Activated CD4-positive, alpha-beta memory T cell treated with anti-CD3 and anti-CD28 coated beads, Interleukin-2, amount 10 ng/mL, durations not matched to agents 7 days and 5 days (primary cell): Measurements from ENCODE around the gene SBNO2. TPM values are rescaled to one million over a fixed set of nuclear protein-coding genes. Genes with fewer than 3 reads are reported as not detected.

ENCODE experiments used
- CTCF ChIA-PET: fragments of 350-600 bp; sonication (Branson Sonifier 250); formaldehyde crosslinking; loops from one replicate; lab custom pipeline; 2021; ENCODE audit warnings: antibody characterized with exemption, inconsistent platforms; lab: Charles Lee
- POLR2A ChIA-PET: fragments of 350-600 bp; sonication (Branson Sonifier 250); formaldehyde crosslinking; loops from one replicate; lab custom pipeline; 2021; ENCODE audit warnings: antibody characterized with exemption; lab: Charles Lee
- DNase-seq: peaks from one replicate; pipeline ENCODE4 v3.0.0-alpha.2; 2020
- H3K27ac Mint-ChIP-seq: one replicate; pipeline ENCODE4 v1.8.0; 2021; ENCODE audit warnings: mild to moderate bottlenecking, mixed read lengths
- H3K27me3 Mint-ChIP-seq: one replicate; pipeline ENCODE4 v1.8.0; 2021; ENCODE audit warnings: mixed read lengths
- H3K36me3 Mint-ChIP-seq: one replicate; pipeline ENCODE4 v1.8.0; 2021; ENCODE audit warnings: low read depth, mixed read lengths
- H3K4me1 Mint-ChIP-seq: one replicate; pipeline ENCODE4 v1.8.0; 2021; ENCODE audit warnings: mixed read lengths
- H3K4me3 Mint-ChIP-seq: one replicate; pipeline ENCODE4 v1.8.0; 2021; ENCODE audit warnings: mild to moderate bottlenecking, mixed read lengths
- H3K9me3 Mint-ChIP-seq: one replicate; pipeline ENCODE4 v1.8.0; 2021; ENCODE audit warnings: mixed read lengths
- total RNA-seq, 2 experiments: library from RNA; stranded (reverse); gene quantifications; one replicate each; pipeline ENCODE4 v1.2.3, GENCODE V29; 2021

SBNO2 gene
- total RNA-seq, 2 experiments from 2014 or later, result 94.4 to 98.2 TPM

GRCh38 chr19:1085053-1085658, 88.9 kb downstream of the SBNO2 start:
- CTCF ChIA-PET, result interaction anchor here (0.6 to 2.3 kb wide), 2 partner anchors 15 to 20 kb away, joined by 4 to 5 read pairs; no protein-coding TSS in a partner anchor
- H3K36me3 Mint-ChIP-seq, result peaks cover 57% of the 10 kb centered on the region
- POLR2A ChIA-PET, result interaction anchor here (1.2 to 17.5 kb wide), 8 partner anchors 9 to 184 kb away, joined by 4 to 334 read pairs (median 76); partner anchors contain the start of genes ABCA7, ARHGAP45, CIRBP and CNN2
- H3K4me1 Mint-ChIP-seq, result peaks cover 60% of the 10 kb centered on the region
- peak overlapping the region; percentile 54 for H3K27ac Mint-ChIP-seq
- DNase-seq, result no peak
- H3K9me3 Mint-ChIP-seq, result no peaks in the 10 kb centered on the region
- H3K27me3 Mint-ChIP-seq, result no peaks in the 10 kb centered on the region
- no peak overlapping the region for H3K4me3 Mint-ChIP-seq

DNA sequence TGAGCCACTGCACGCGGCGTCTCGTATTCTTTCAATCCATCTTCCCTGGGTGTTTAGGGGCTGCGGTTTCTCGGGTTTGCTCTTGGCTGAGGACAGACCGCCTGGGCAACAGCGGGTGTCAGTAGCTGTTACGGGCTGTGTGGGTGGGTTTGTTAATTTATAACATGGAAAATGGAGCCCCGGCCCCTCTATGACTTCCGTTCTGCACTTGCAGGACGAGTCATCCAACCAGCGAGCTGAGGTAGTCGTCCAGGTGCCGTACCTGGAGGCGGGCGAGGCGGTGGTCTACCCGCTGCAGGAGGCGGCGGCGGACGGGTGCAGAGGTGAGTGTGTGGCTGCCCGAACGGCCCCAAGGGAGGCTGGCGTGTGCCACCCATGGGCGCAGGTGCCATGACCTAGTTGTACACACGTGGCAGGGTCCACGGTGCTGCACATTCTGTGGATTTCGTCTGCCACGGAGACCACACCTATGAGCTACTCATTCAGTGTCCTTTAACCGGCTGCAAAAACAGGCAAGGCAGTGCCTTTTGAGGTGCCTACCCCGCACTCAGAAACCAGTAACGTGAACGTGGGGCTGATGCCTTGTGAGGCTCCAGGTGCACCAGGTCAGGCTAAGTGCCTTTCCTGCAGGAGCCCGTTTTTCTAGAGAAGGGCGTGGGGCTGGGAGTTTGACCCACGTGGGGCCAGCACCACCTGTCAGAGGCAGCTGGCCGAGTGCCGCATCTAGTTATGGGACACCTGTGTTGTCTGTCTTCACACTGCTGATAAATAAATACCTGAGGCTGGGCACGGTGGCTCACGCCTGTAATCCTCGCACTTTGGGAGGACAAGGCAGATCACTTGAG, 89.8 kb downstream of the SBNO2 start:
- no peak overlapping the region for H3K4me3 Mint-ChIP-seq
- no peak for DNase-seq
- H3K27me3 Mint-ChIP-seq, result no peaks in the 10 kb centered on the region
- CTCF ChIA-PET, result interaction anchor here (0.5 to 2.3 kb wide), 2 partner anchors 19 to 114 kb away, joined by 5 to 6 read pairs; no protein-coding TSS in a partner anchor
- peaks cover 67% of the 10 kb centered on the region for H3K4me1 Mint-ChIP-seq
- H3K9me3 Mint-ChIP-seq, result no peaks in the 10 kb centered on the region
- POLR2A ChIA-PET, result interaction anchor here (0.6 to 17.5 kb wide), 12 partner anchors 8 to 109 kb away, joined by 3 to 334 read pairs (median 14); partner anchors contain the start of genes ABCA7, ARHGAP45, CNN2 and GPX4
- H3K36me3 Mint-ChIP-seq, result peaks cover 66% of the 10 kb centered on the region
- peak overlapping the region; percentile 54 for H3K27ac Mint-ChIP-seq

- DNase-seq, result no peak
- H3K27me3 Mint-ChIP-seq, result no peaks in the 10 kb centered on the region
- peaks cover 64% of the 10 kb centered on the region for H3K4me1 Mint-ChIP-seq
- no peaks in the 10 kb centered on the region for H3K9me3 Mint-ChIP-seq
- CTCF ChIA-PET, result interaction anchor here (0.5 to 2.3 kb wide), 3 partner anchors 18 to 99 kb away, joined by 3 to 5 read pairs (median 3); no protein-coding TSS in a partner anchor
- H3K27ac Mint-ChIP-seq, result no peak overlapping the region
- POLR2A ChIA-PET, result interaction anchor here (0.7 to 17.5 kb wide), 12 partner anchors 4 to 62 kb away, joined by 3 to 334 read pairs (median 49); partner anchors contain the start of genes ABCA7, ARHGAP45, CNN2 and GPX4
- H3K36me3 Mint-ChIP-seq, result peaks cover 75% of the 10 kb centered on the region
- no peak overlapping the region for H3K4me3 Mint-ChIP-seq
These were observed 90.9 kb downstream of the SBNO2 start for GRCh38 chr19:1082928-1083816.

GRCh38 chr19:1082165-1082927, 91.7 kb downstream of the SBNO2 start:
- H3K27ac Mint-ChIP-seq, result peak overlapping the region; percentile 72
- H3K9me3 Mint-ChIP-seq, result no peaks in the 10 kb centered on the region
- POLR2A ChIA-PET, result interaction anchor here (1.0 to 17.5 kb wide), 12 partner anchors 5 to 159 kb away, joined by 3 to 334 read pairs (median 30); partner anchors contain the start of genes ABCA7, ARHGAP45, ATP5F1D and CNN2
- H3K36me3 Mint-ChIP-seq, result peaks cover 78% of the 10 kb centered on the region
- CTCF ChIA-PET, result interaction anchor here (0.5 to 1.6 kb wide), 3 partner anchors 18 to 100 kb away, joined by 3 read pairs; no protein-coding TSS in a partner anchor
- no peak overlapping the region for H3K4me3 Mint-ChIP-seq
- H3K27me3 Mint-ChIP-seq, result no peaks in the 10 kb centered on the region
- H3K4me1 Mint-ChIP-seq, result peaks cover 63% of the 10 kb centered on the region
- DNase-seq, result peak; percentile 92

- CTCF ChIA-PET, result interaction anchor here (0.8 to 2.1 kb wide), 3 partner anchors 15 to 19 kb away, joined by 3 to 12 read pairs (median 4); partner anchors contain the start of gene ARHGAP45
- Mint-ChIP-seq H3K4me3 (no peak overlapping the region), H3K27ac (peak overlapping the region; percentile 54), H3K27me3 (no peaks in the 10 kb centered on the region), H3K36me3 (peaks cover 82% of the 10 kb centered on the region), H3K4me1 (peaks cover 66% of the 10 kb centered on the region), H3K9me3 (no peaks in the 10 kb centered on the region)
- POLR2A ChIA-PET, result interaction anchor here (1.1 to 17.5 kb wide), 13 partner anchors 5 to 160 kb away, joined by 4 to 334 read pairs (median 16); partner anchors contain the start of genes ABCA7, ARHGAP45, ATP5F1D and CNN2
- DNase-seq, result no peak
These were observed 92.5 kb downstream of the SBNO2 start for GRCh38 chr19:1081301-1082164.

DNA sequence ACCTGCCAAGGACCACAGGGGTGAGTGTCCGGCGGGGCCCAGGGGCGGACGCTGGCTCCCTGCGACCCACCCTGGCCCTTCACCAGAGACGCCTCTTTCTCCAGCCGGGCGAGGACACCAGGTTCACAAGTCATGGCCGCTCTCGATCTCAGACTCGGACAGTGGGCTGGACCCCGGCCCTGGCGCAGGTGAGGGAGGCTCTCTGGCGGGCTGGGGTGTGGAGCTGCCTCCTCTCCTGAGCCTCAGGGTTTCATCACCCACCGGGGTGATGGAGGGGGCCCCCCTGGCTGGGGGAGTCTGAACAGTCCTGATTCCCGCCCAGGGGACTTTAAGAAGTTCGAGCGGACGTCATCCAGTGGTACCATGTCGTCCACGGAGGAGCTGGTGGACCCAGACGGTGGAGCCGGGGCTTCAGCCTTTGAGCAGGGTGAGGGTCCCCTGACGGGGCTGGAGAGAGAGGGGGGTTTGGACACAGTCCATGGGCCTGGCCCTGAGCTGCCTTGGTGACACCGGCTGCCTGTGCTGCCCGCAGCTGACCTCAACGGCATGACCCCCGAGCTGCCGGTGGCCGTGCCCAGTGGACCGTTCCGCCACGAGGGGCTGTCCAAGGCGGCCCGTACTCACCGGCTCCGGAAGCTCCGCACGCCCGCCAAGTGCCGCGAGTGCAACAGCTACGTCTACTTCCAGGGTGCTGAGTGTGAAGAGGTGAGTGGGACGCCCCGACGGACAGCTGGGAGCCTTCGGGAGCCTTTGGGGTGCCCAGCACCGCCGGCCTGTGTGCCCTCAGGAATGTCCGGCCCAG, 93.5 kb downstream of the SBNO2 start:
- no peaks in the 10 kb centered on the region for H3K9me3 Mint-ChIP-seq
- no peaks in the 10 kb centered on the region for H3K27me3 Mint-ChIP-seq
- no peak overlapping the region for H3K4me3 Mint-ChIP-seq
- CTCF ChIA-PET, result interaction anchor here (0.8 to 2.1 kb wide), 6 partner anchors 8 to 52 kb away, joined by 3 to 12 read pairs (median 4); partner anchors contain the start of gene ARHGAP45
- POLR2A ChIA-PET, result interaction anchor here (0.6 to 17.5 kb wide), 12 partner anchors 6 to 189 kb away, joined by 3 to 334 read pairs (median 12); partner anchors contain the start of genes ARHGAP45, CNN2, GPX4 and POLR2E
- peak overlapping the region; percentile 54 for H3K27ac Mint-ChIP-seq
- H3K36me3 Mint-ChIP-seq, result peaks cover 84% of the 10 kb centered on the region
- DNase-seq, result no peak
- peaks cover 70% of the 10 kb centered on the region for H3K4me1 Mint-ChIP-seq

DNA sequence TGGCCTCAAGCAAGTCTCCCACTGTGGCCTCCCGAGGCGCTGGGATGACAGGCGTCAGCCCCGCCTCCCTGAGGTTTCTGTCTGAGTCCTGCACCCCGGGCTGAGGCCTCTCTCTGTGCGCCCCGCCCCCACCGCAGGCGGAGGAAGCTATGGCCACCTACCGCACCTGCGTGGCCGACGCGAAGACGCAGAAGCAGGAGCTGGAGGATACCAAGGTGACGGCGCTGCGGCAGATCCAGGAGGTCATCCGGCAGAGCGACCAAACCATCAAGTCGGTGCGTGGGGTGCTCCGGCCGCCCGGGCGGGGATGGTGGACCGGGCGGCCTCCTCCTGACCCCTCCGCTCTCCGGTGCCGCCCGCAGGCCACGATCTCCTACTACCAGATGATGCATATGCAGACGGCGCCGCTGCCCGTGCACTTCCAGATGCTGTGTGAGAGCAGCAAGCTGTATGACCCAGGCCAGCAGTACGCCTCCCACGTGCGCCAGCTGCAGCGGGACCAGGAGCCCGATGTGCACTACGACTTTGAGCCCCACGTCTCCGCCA, 94.4 kb downstream of the SBNO2 start:
- H3K4me1 Mint-ChIP-seq, result peaks cover 66% of the 10 kb centered on the region

DNA sequence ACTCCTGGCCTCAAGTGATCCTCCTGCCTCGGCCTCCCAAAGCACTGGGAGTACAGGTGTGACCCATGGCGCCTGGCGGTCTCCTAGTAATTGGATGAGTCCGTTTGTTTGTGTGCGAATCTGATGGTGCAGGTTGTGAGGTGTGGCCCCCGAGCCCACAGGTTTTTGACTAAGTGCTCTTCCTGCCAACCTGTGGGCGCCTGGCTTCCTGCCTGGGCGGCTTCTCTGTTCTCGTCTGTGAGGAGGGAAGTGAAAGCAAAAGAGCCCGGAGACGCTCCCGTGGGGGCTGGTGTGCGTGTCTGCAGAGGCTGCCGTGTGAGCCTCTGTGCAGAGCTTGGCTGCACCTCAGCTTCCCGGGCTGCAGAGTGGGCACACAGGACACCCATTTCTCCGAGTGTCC, 97.1 kb downstream of the SBNO2 start:
- Mint-ChIP-seq H3K27ac (peak overlapping the region; percentile 93), H3K9me3 (no peaks in the 10 kb centered on the region), H3K4me1 (peaks cover 74% of the 10 kb centered on the region), H3K36me3 (peaks cover 80% of the 10 kb centered on the region), H3K4me3 (peak overlapping the region; percentile 80), H3K27me3 (no peaks in the 10 kb centered on the region)
- peak; percentile 96 for DNase-seq
- ChIA-PET CTCF (interaction anchor here (0.6 to 4.9 kb wide), 7 partner anchors 11 to 203 kb away, joined by 3 to 56 read pairs (median 4); partner anchors contain the start of genes ARHGAP45, POLR2E and SBNO2), POLR2A (interaction anchor here (0.7 to 17.5 kb wide), 15 partner anchors 10 to 192 kb away, joined by 3 to 334 read pairs (median 6); partner anchors contain the start of genes ABCA7, ARHGAP45, CIRBP and CNN2)

More for the DNA sequence above, 94.4 kb downstream of the SBNO2 start:
- H3K36me3 Mint-ChIP-seq, result peaks cover 79% of the 10 kb centered on the region
- H3K27ac Mint-ChIP-seq, result peak overlapping the region; percentile 93
- no peaks in the 10 kb centered on the region for H3K9me3 Mint-ChIP-seq
- H3K27me3 Mint-ChIP-seq, result no peaks in the 10 kb centered on the region
- ChIA-PET POLR2A (interaction anchor here (1.1 to 17.5 kb wide), 13 partner anchors 7 to 190 kb away, joined by 3 to 334 read pairs (median 9); partner anchors contain the start of genes ABCA7, ARHGAP45, CNN2 and GPX4), CTCF (interaction anchor here (0.8 to 2.1 kb wide), 6 partner anchors 9 to 75 kb away, joined by 3 to 12 read pairs (median 4); partner anchors contain the start of gene ARHGAP45)
- peak overlapping the region; percentile 80 for H3K4me3 Mint-ChIP-seq
- peak; percentile 89 for DNase-seq

DNA sequence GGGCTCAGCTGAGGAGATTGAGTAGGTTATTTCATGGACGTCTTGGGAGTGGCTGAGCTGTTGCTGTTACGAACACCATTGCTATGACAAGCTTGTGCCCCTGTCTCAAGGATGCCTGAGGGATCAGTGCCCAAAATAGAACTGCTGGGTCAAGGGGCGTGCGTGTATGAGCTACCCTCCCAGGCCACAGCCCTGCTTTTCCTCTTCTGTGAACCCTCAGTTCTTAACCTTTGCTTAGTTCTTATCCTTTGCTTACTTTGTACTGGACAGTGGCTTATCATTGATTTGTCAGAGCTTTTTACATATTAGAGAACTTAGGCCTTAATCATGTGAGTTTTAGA, 98.1 kb downstream of the SBNO2 start:
- H3K4me3 Mint-ChIP-seq, result peak overlapping the region; percentile 59
- H3K9me3 Mint-ChIP-seq, result no peaks in the 10 kb centered on the region
- CTCF ChIA-PET, result interaction anchor here (1.1 to 4.9 kb wide), 2 partner anchors 10 to 49 kb away, joined by 5 to 56 read pairs; partner anchors contain the start of gene ARHGAP45
- peak overlapping the region; percentile 93 for H3K27ac Mint-ChIP-seq
- POLR2A ChIA-PET, result interaction anchor here (0.6 to 17.5 kb wide), 11 partner anchors 9 to 171 kb away, joined by 3 to 334 read pairs (median 8); partner anchors contain the start of genes ABCA7, ARHGAP45, CNN2 and POLR2E
- DNase-seq, result no peak
- H3K4me1 Mint-ChIP-seq, result peaks cover 71% of the 10 kb centered on the region
- peaks cover 77% of the 10 kb centered on the region for H3K36me3 Mint-ChIP-seq
- no peaks in the 10 kb centered on the region for H3K27me3 Mint-ChIP-seq
